Measurements from ENCODE around the gene LGALS7B. TPM values are rescaled to one million over a fixed set of nuclear protein-coding genes. Genes with fewer than 3 reads are reported as not detected.
A peak's percentile ranks its signal among the peaks of the same experiment; 100 is the strongest.
"Not testable (repeated sequence)": the region's sequence is repeated elsewhere in the genome, so short reads cannot be mapped to it uniquely, and the experiment has no call there.

Gene LGALS7B
- polyA plus RNA-seq, 1 experiment = not detected

GRCh38 chr19:38792250-38793111, 3.5 kb downstream of the LGALS7B start:
- Histone ChIP-seq H3K27me3 (ENCODE audit: control insufficient read depth, insufficient read depth, low read length) (no peaks in the 10 kb centered on the region), H3K36me3 (ENCODE audit: control insufficient read depth, insufficient read depth, low read length) (no peaks in the 10 kb centered on the region), H3K4me3 (ENCODE audit: low read depth, low read length) (no peak overlapping the region)
- POLR2A ChIA-PET = no interaction called here
- CTCF ChIA-PET = no interaction called here
- TF ChIP-seq, protein P1, sequence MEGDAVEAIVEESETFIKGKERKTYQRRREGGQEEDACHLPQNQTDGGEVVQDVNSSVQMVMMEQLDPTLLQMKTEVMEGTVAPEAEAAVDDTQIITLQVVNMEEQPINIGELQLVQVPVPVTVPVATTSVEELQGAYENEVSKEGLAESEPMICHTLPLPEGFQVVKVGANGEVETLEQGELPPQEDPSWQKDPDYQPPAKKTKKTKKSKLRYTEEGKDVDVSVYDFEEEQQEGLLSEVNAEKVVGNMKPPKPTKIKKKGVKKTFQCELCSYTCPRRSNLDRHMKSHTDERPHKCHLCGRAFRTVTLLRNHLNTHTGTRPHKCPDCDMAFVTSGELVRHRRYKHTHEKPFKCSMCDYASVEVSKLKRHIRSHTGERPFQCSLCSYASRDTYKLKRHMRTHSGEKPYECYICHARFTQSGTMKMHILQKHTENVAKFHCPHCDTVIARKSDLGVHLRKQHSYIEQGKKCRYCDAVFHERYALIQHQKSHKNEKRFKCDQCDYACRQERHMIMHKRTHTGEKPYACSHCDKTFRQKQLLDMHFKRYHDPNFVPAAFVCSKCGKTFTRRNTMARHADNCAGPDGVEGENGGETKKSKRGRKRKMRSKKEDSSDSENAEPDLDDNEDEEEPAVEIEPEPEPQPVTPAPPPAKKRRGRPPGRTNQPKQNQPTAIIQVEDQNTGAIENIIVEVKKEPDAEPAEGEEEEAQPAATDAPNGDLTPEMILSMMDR (IDR thresholded peaks at IDR 0.05; ENCODE audit: insufficient read depth, low read depth, low read length) = peak; percentile 38
- DNase-seq (ENCODE audit: low read depth) = no peak

DNA sequence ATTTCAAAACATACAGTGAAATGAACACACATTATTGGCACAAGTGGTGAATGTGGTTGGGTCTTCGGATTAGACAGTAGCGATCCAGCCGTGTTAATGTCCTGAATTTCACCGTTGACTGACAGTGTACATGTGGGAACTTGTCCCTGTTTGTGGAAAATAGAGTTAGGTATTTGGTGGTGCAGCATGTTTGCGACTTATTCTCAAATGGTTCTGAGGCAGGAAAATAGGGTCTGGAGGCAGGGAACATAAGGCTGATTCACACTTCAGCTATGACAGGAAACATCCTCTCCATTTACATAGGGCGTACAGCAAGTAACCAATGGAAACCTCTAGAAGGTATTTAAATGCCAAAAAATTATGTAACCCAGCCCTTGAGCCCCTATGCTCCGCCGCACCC, 4.2 kb downstream of the LGALS7B start:
- DNase-seq (ENCODE audit: low read depth) = no peak
- ChIA-PET CTCF (no interaction called here), POLR2A (no interaction called here)
- Histone ChIP-seq H3K4me3 (ENCODE audit: low read depth, low read length) (no peak overlapping the region), H3K27me3 (ENCODE audit: control insufficient read depth, insufficient read depth, low read length) (no peaks in the 10 kb centered on the region), H3K36me3 (ENCODE audit: control insufficient read depth, insufficient read depth, low read length) (no peaks in the 10 kb centered on the region)
- TF ChIP-seq, protein P1 (IDR thresholded peaks at IDR 0.05; ENCODE audit: insufficient read depth, low read depth, low read length) = no peak

- DNase-seq (ENCODE audit: low read depth) = no peak
- H3K4me3 ChIP-seq (ENCODE audit: low read depth, low read length) = no peak overlapping the region
- H3K36me3 ChIP-seq (ENCODE audit: control insufficient read depth, insufficient read depth, low read length) = no peaks in the 10 kb centered on the region
- CTCF ChIA-PET = no interaction called here
- no peaks in the 10 kb centered on the region for H3K27me3 ChIP-seq (ENCODE audit: control insufficient read depth, insufficient read depth, low read length)
- POLR2A ChIA-PET = no interaction called here
- TF ChIP-seq, protein P1 (IDR thresholded peaks at IDR 0.05; ENCODE audit: insufficient read depth, low read depth, low read length) = no peak
Measured at GRCh38 chr19:38793671-38794070, 4.7 kb downstream of the LGALS7B start.

DNA sequence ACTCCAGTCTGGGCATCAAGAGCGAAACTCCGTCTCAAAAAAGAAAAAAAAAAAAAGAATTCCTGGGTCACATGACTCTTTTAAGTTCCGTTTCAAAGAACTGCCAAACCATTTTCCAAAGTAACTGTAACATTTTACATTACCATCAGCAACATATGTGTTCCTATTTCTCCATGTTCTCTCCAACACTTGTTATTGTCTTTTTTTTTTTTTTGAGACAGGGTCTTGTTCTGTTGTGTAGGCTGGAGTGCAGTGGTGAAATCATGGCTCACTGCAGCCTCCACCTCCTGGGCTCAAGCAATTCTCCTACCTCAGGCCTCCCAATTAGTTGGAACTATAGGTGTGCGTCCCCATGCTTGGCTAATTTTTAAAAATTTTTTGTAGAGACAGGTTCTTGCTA, 6.5 kb downstream of the LGALS7B start:
- H3K4me3 ChIP-seq (ENCODE audit: low read depth, low read length) = no peak overlapping the region
- ChIA-PET POLR2A (no interaction called here), CTCF (no interaction called here)
- no peaks in the 10 kb centered on the region for H3K27me3 ChIP-seq (ENCODE audit: control insufficient read depth, insufficient read depth, low read length)
- DNase-seq (ENCODE audit: low read depth) = no peak
- H3K36me3 ChIP-seq (ENCODE audit: control insufficient read depth, insufficient read depth, low read length) = no peaks in the 10 kb centered on the region
- TF ChIP-seq, protein P1 (IDR thresholded peaks at IDR 0.05; ENCODE audit: insufficient read depth, low read depth, low read length) = no peak

DNA sequence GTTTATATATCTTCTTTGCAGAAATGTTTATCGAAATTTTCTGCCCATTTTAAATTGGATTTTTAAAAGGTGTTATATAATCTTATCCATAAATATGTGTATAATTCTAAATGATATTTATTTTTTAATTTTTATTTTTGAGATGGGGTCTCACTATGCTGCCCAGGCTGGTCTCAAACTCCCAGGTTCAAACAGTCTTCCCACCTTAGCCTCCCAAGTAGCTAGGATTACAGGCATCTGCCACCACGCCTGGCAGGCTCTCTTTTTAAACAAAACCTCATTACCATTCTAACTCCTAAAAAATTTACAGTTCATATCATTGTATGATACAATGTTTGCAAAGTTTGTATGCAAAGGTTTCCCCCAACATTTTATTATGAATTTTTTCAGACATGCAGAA, 7.2 kb downstream of the LGALS7B start:
- POLR2A ChIA-PET = no interaction called here
- Histone ChIP-seq H3K36me3 (ENCODE audit: control insufficient read depth, insufficient read depth, low read length) (no peaks in the 10 kb centered on the region), H3K4me3 (ENCODE audit: low read depth, low read length) (no peak overlapping the region), H3K27me3 (ENCODE audit: control insufficient read depth, insufficient read depth, low read length) (no peaks in the 10 kb centered on the region)
- CTCF ChIA-PET = no interaction called here
- DNase-seq (ENCODE audit: low read depth) = no peak
- TF ChIP-seq, protein P1 (IDR thresholded peaks at IDR 0.05; ENCODE audit: insufficient read depth, low read depth, low read length) = no peak

DNA sequence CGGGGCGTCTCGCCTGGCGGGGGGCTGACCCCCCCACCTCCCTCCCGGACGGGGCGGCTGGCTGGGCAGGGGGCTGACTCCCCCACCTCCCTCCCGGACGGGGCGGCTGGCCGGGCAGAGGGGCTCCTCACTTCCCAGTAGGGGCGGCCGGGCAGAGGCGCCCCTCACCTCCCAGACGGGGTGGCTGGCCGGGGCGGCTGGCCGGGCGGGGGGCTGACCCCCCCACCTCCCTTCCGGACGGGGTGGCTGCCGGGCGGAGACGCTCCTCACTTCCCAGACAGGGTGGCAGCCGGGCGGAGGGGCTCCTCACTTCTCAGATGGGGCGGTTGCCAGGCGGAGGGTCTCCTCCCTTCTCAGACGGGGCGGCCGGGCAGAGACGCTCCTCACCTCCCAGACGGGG, 8.8 kb downstream of the LGALS7B start:
- CTCF ChIA-PET; DNase-seq (ENCODE audit: low read depth); POLR2A ChIA-PET; H3K36me3 ChIP-seq (ENCODE audit: control insufficient read depth, insufficient read depth, low read length); H3K4me3 ChIP-seq (ENCODE audit: low read depth, low read length); H3K27me3 ChIP-seq (ENCODE audit: control insufficient read depth, insufficient read depth, low read length): not testable (repeated sequence)

Data from BJ (cell line).